ENCODE results near the gene PRSS1. TPM values are rescaled to one million over a fixed set of nuclear protein-coding genes. Genes with fewer than 3 reads are reported as not detected.

The PRSS1 gene
- total RNA-seq, 3 donors from 2014 or later = not detected

DNA sequence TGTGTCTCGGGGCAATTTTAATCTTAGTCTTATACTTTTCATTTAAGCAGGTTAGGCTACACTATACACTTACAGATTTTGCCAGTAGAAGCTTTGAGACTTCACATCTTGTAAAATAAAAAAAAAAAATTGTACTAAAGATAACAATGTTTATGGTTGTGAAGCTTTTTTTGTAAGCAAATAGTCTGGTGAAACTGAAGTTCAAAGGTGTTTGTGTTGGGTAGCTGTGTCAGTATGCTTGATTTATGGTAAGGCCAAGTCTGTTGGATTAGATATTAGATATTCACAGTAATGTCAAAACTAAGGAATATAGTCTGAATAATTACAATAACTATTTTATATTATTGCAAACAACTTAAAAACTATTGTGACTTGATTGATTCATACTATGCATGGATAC is 31.0 kb upstream of the PRSS1 start:
- intact Hi-C loops (cut with DNase I; ENCODE audit: low total_unique reads) = no loop called here
- Histone ChIP-seq H3K4me1 (no peaks in the 10 kb centered on the region), H3K27me3 (no peaks in the 10 kb centered on the region)

DNA sequence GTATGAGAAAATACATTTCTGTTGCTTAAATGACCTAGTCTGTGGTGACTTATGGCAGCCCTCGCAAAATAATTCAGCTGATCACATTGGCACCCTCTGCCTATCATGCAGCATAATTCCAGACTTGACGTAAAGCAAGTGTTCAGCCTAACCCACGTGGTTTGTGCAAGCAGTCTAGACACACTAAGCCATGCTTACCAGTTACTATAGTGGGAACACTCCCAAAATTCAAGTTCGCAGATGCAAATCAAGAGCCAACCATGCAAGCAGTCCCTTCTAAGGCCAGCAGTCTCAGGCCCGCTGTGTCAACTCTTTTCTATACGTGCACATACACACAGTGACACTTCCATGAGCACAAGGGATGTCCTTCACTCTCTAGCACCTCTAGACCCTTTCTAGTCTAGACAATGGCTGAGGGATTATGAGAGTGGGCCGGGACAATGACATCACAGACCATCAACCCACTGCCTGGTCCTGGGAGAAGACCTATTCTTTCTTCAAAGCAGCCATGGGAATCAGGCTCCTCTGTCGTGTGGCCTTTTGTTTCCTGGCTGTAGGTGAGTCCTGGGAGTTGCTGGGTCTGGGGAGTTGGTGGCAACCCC is 29.0 kb upstream of the PRSS1 start:
- H3K4me1 ChIP-seq = no peaks in the 10 kb centered on the region
- no peaks in the 10 kb centered on the region for H3K36me3 ChIP-seq
- no peaks in the 10 kb centered on the region for H3K9me3 ChIP-seq
- no peak for TF ChIP-seq POLR2A (IDR thresholded peaks at IDR 0.05)
- no peak for TF ChIP-seq POLR2AphosphoS5 (IDR thresholded peaks at IDR 0.05)
- TF ChIP-seq, protein P1, sequence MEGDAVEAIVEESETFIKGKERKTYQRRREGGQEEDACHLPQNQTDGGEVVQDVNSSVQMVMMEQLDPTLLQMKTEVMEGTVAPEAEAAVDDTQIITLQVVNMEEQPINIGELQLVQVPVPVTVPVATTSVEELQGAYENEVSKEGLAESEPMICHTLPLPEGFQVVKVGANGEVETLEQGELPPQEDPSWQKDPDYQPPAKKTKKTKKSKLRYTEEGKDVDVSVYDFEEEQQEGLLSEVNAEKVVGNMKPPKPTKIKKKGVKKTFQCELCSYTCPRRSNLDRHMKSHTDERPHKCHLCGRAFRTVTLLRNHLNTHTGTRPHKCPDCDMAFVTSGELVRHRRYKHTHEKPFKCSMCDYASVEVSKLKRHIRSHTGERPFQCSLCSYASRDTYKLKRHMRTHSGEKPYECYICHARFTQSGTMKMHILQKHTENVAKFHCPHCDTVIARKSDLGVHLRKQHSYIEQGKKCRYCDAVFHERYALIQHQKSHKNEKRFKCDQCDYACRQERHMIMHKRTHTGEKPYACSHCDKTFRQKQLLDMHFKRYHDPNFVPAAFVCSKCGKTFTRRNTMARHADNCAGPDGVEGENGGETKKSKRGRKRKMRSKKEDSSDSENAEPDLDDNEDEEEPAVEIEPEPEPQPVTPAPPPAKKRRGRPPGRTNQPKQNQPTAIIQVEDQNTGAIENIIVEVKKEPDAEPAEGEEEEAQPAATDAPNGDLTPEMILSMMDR (IDR thresholded peaks at IDR 0.05) = no peak
- H3K27me3 ChIP-seq = no peaks in the 10 kb centered on the region
- H3K4me3 ChIP-seq = no peak overlapping the region
- intact Hi-C loops (cut with DNase I; ENCODE audit: low total_unique reads) = no loop called here
- no peak overlapping the region for H3K27ac ChIP-seq
- DNase-seq (ENCODE audit: low spot score in 2 of 2) = no peak

More for the DNA sequence above, 31.0 kb upstream of the PRSS1 start:
- no peaks in the 10 kb centered on the region for H3K36me3 ChIP-seq
- no peak overlapping the region for H3K27ac ChIP-seq
- H3K4me3 ChIP-seq = no peak overlapping the region
- DNase-seq (ENCODE audit: low spot score in 2 of 2) = no peak
- no peak for TF ChIP-seq POLR2AphosphoS5 (IDR thresholded peaks at IDR 0.05)
- TF ChIP-seq POLR2A (IDR thresholded peaks at IDR 0.05) = no peak
- TF ChIP-seq, protein P1 (IDR thresholded peaks at IDR 0.05) = no peak
- no peaks in the 10 kb centered on the region for H3K9me3 ChIP-seq

DNA sequence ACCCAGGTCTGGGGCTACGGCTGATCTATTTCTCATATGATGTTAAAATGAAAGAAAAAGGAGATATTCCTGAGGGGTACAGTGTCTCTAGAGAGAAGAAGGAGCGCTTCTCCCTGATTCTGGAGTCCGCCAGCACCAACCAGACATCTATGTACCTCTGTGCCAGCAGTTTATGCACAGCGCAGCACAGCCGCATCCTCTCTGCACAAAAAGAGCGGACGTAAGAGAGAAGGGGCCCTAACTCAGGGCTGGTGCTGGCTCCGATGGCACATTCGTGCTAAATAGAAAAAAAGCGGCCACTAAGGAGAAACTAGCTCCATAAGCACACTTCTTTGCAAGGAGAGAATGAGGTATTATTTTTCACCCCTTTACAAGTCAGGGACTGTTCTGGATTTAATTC is 28.3 kb upstream of the PRSS1 start:
- DNase-seq (ENCODE audit: low spot score in 2 of 2) = no peak
- no peaks in the 10 kb centered on the region for H3K9me3 ChIP-seq
- no peaks in the 10 kb centered on the region for H3K4me1 ChIP-seq
- H3K27ac ChIP-seq = no peak overlapping the region
- TF ChIP-seq POLR2A (IDR thresholded peaks at IDR 0.05) (no peak), POLR2AphosphoS5 (IDR thresholded peaks at IDR 0.05) (no peak)
- TF ChIP-seq, protein P1 (IDR thresholded peaks at IDR 0.05) = no peak
- no peak overlapping the region for H3K4me3 ChIP-seq
- intact Hi-C loops (cut with DNase I; ENCODE audit: low total_unique reads) = no loop called here
- no peaks in the 10 kb centered on the region for H3K27me3 ChIP-seq
- no peaks in the 10 kb centered on the region for H3K36me3 ChIP-seq

DNA sequence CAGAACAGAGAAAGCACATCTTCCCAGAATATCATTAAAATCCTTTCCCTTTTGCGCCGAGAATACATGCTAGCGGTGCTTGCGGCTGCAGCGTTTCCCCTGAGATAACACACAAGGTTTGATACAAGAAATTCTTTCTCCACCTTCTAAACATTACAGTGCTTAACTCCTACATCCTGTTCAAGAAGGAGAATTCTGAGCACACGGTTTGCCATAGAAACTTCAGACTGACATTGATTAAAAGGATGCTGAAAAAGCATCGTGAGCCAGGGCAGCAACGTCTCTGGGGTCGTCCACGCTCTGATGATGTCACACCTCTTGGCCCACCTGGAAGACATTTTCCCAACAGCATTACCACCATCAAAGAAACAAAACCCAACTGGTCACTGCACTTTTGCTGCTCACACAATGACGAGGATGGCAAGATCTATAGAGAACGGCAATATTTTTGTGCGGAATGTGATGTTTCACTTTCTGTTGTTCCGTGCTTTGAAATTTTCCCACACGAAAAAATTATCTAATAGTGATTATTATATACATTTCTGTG is 27.0 kb upstream of the PRSS1 start:
- Histone ChIP-seq H3K9me3 (no peaks in the 10 kb centered on the region), H3K27me3 (no peaks in the 10 kb centered on the region), H3K36me3 (no peaks in the 10 kb centered on the region), H3K4me1 (no peaks in the 10 kb centered on the region), H3K27ac (no peak overlapping the region), H3K4me3 (no peak overlapping the region)
- intact Hi-C loops (cut with DNase I; ENCODE audit: low total_unique reads) = no loop called here
- TF ChIP-seq POLR2AphosphoS5 (IDR thresholded peaks at IDR 0.05) = no peak
- TF ChIP-seq, protein P1 (IDR thresholded peaks at IDR 0.05) = no peak
- no peak for DNase-seq (ENCODE audit: low spot score in 2 of 2)

DNA sequence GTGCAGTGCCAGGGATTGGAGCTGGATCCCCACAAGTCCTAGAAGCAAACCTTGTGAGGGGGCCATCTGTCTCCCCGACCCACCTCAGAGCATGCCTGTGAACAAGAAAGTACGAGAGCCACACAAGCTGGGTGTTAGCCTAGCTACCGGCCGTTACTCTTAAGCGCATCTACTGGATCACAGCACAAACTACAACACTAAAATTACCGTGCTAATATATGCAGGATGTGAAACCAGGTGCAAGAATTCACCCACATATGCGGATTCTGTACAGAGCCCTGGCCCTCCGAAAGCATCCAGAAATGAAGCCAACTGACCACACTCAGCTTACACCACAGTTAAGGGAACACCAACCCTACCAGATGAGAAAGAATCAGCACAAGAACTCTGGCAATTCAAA is 16.0 kb upstream of the PRSS1 start:
- DNase-seq (ENCODE audit: low spot score in 2 of 2) = no peak
- Histone ChIP-seq H3K27ac (no peak overlapping the region), H3K36me3 (no peaks in the 10 kb centered on the region), H3K9me3 (no peaks in the 10 kb centered on the region), H3K4me3 (no peak overlapping the region), H3K4me1 (no peaks in the 10 kb centered on the region), H3K27me3 (no peaks in the 10 kb centered on the region)
- no peak for TF ChIP-seq POLR2AphosphoS5 (IDR thresholded peaks at IDR 0.05)
- TF ChIP-seq, protein P1 (IDR thresholded peaks at IDR 0.05) = no peak
- intact Hi-C loops (cut with DNase I; ENCODE audit: low total_unique reads) = no loop called here

Measured in breast epithelium (tissue), 4 donors.